Pons (tissue), 1 donor: Measurements from ENCODE around the gene TCHHL1.
A peak's percentile ranks its signal among the peaks of the same experiment; 100 is the strongest.
"Not testable (repeated sequence)": the region's sequence is repeated elsewhere in the genome, so short reads cannot be mapped to it uniquely, and the experiment has no call there.

Experiments
- DNase-seq: peaks from one replicate; pipeline ENCODE4 v3.0.0-alpha.2; 2016; ENCODE audit warnings: low spot score

The TCHHL1 gene

DNA sequence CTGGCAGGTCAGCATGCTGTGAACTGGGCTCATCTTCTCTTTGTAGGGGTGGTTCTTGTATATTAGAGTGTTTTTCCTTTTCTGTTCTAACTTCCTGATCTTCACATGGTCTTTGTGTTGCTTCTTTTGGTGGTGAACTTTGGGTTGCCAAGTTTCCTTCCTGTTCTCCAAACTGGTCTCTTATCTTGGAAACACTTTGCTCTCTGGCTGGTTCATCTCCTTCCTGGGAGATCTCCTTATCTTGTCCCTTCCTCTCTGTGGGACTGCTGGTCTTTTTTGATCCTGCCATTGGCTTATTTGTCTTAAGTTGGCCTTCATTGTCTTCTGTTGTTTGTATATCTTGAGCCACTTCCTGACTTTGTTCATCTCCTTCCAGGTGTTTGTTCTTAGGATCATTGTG lies 2.1 kb downstream of the TCHHL1 start:
- DNase-seq: no peak

DNA sequence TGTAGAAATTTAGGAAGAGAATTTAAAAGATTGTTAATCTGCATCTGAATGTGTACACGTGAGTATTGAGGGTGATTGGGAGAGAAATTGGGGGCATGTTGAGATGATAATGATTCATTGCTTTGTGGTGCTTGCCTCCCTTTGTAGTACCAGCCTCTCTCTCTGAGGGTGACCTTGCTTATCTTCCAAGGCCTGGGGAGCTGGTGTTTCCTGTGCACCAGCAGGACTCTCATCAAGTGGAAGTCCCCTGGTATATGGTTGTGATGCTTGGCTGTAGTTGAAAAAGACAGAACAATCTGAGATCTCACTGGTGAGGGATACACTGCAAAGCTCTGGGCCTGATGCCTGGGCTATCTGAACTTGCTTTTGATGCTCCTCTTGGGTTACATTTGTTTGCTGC lies 4.0 kb downstream of the TCHHL1 start:
- DNase-seq: no peak

DNA sequence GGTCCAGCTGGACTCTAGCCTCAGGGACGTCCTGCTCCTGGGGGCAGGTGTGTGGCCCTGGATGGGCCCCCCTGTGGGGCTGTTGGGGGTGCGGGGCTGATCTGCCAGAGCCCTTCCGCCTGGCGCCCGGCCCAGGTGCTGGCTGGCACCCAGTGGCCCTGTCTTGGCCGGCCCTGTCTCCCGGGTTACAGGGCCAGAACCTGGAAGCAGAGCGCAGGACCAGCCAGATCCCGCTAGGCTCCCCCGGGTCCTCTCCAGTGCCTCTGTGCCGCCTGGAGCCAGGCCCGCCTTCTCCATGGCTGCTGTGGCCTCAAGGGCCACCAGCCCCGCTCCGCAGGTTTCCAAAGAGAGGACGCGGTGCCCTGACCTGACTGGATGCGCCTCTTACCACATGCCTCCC lies 7.8 kb downstream of the TCHHL1 start:
- not testable (repeated sequence) for DNase-seq

DNA sequence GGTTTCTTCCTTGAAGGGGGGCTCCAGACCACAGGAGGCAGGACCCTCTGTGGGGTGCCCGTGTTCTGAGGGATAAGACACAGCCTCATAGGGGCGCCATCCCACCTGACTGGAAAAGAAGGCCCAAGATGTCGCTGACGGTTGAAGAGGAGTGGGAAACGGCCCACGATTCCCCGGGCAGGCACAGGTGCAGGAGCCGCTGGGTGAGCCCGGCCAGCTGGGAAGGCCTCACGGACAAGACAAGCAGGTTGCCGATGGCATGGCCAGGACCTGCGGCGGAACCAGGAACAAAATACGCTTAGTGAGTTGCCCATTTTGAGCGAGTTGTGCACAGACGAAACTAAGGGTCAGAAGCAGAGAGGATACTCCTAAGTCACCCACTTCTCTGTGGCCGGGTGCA lies 8.4 kb downstream of the TCHHL1 start:
- not testable (repeated sequence) for DNase-seq

- DNase-seq: no peak
Measured at GRCh38 chr1:152078831-152079441, 9.9 kb downstream of the TCHHL1 start.

DNA sequence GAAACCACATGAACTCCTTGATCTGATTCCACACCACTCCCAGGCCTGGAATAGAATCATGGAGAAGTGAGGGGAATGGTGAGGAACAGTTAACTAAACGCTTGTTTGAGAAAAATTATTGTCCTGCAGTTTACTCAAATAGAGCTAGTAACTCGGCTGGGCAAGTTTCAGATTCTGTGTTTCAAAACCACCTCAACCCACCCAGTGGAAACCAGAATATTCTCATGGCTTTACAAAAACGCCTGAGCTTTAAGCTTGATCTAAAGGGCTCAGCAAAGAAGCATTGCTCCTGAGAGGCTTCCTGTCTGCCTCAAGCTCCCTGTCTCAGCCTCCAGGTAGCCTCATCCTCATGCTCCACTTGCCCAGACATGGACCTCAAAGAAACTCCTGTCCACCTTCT lies 16.6 kb downstream of the TCHHL1 start:
- DNase-seq: no peak

GRCh38 chr1:152071123-152071522 lies 17.7 kb downstream of the TCHHL1 start:
- no peak for DNase-seq

DNA sequence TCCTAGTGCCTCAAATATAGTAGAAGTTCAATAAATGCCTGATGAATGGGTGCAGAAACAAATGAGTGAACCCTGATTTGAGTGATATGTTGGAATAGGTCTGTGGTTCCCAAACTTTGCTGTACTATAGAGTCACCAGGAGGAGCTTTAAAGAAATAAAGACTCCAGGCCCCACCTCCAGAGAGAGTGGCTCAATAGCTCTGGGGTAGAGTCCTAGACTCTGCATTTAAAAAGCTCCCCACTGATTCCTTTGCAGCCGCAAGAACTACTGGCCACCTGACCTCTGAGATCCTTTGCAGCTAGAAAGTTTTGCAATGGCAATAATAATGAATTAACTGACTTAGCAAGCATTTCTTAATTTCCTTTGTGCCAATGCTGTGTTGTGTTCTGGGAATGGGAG lies 20.9 kb downstream of the TCHHL1 start:
- no peak for DNase-seq

DNA sequence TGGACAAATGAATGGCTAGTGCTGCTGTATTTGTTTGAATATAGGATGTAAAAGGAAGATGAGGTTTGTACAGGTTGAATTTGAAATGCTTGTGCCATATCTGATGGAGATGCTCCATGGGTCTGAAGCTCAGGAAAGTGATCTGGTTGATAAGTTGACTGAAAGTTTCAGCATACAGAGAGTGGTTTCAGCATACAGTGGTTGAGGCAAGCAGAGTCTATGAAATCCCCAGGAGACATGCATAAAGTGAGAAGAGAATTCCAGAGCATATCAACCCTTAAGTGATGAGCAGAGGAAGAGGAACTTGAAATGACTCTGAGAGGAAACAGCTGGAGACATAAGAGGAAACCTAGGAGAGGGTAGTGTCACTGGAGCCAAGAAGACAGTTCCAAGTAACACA lies 21.7 kb downstream of the TCHHL1 start:
- DNase-seq: no peak

GRCh38 chr1:152061952-152062351 lies 26.9 kb downstream of the TCHHL1 start:
- DNase-seq: no peak

DNA sequence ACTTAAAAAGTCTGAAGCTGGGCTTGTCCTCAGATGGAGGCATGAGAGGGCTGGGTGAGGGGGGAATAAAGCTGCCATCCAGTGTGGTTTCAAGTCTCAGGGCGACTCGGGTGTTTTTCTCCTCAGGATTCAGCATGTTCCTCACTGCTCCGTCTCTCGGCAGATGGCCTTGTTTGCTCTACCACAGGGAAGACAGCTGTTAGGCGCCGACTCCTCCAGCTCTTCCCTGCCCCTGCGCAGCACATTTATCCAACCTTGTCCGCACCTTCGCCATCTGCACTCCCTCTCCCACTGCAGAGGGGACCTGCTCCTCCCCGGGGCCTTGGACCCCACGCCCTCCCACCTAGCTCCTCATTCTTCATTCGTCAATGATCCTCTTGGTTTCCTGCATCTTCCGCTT lies 35.5 kb downstream of the TCHHL1 start:
- DNase-seq: no peak

- DNase-seq: peak; percentile 82
Measured at GRCh38 chr1:152052606-152053005, 36.3 kb downstream of the TCHHL1 start.

DNA sequence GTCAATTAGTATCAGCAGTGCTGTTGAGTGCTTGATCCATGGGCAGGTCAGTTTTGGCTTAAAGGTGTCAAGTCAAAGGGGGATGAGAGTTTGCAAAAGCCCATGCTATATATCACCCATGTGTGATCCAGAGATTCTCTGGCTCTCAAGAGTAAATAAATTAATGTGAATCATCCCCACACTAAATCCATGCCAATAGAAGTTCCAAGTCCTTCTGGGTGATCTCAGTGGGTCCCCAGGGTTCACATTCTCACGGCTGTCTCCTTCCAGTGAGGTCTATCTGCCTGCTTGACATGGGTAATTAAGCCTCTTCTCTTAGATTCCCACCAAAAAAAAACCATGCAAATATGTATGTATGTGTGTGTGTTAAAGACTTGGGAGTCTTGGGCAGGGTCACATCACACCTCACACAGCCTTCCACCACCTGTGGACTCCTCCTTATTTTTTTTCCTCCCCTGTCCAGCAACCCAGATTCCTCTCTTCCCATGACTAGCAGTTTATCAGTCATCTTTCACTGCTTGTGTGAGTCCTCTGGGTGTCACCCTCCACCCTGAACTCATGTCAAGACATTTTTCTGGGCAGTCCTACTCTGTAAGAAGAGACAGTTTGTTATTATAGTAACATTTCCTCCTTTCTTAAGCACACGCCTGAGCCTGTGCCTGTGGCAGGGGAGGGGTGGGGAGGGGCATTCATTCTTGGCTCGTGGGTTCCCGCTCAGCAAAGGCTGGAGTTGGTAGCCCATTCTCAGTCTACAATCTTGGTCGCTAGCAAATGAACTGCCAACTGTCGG lies 37.8 kb downstream of the TCHHL1 start:
- no peak for DNase-seq

- DNase-seq: no peak
Measured at GRCh38 chr1:152049291-152050083, 39.4 kb downstream of the TCHHL1 start.

DNA sequence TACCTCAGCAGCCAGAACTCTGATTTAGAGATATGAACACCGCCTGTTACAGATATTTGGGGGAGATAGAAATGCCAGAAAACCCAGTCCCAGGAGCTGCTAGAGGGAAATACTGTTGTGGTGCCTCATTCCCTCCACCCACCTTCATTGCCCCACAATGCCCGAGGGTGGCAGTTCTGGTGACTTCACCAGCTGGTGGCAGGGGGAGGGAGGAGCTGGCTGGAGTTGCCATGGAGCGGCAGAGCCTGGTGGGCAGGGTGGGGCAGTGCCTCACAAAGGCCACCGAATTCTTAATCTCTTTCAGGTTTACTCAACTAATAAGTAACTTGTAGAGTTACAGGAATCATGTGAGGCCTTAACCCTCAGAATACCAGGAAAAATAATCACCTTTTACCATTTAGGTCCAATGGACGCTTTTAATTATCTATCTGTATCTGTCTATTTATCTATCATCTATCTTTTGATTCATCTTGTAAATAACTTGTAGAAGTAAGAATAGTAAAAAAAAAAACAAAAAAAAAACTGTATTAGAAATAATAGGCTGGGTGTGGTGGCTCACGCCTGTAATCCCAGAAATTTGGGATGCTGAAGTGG lies 40.4 kb downstream of the TCHHL1 start:
- no peak for DNase-seq

GRCh38 chr1:152047730-152048415 lies 41.0 kb downstream of the TCHHL1 start:
- DNase-seq: peak; percentile 88

DNA sequence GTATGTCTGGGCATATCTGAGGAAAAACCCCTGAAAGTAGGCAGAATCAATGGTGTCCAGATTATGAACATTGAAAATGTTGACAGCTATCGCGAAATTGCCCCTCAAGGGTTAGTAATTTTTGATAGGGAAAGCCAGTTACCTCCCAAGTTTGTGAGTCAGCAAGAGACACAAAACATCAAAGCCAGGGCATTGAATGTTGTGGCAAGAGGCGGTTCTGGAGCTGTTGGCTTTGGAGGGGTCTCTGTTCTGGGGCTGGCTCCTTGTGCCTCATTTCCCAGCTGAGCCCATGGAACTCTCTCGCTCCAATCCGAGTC lies 41.5 kb downstream of the TCHHL1 start:
- DNase-seq: no peak

- no peak for DNase-seq
Measured at GRCh38 chr1:152044386-152044785, 44.5 kb downstream of the TCHHL1 start.

DNA sequence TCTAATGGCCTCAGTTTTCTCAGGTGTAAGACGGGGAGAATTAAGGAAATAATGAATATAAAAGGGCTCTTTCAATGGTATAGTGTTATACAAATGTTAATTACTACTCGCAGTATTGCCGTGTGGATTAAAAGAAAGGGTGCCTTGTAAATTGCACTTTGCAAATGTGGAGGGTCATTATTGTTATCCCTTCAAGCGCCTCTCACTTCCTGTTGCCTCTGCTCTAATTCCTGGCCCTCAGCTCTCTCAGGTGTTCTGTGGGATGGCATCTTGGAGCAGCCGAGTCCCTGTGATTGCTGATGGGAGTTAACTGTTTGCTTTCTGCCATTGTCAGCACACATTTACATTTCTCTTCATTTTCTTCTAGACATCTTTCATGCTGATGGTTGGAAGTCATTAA lies 45.0 kb downstream of the TCHHL1 start:
- no peak for DNase-seq

- no peak for DNase-seq
Measured at GRCh38 chr1:152042030-152042429, 46.8 kb downstream of the TCHHL1 start.

DNA sequence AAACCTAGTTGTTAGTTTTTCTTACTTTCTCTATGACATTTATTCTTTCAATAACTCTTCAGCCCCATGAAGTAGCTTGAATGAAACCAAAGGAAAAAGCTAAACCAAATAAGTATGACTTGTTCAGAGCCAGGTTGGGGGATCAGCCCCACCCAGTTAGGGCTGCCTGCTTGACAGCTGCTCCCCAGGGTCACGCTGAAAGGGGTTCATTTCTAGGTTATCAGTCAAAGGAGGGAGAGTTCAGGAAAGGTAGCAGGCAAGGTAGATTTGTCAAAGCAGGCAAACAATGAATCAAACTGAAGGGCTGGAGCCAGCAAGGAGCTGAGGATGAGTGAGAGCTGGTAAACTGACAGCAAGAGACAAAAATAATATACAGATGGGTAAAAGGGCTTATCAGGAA lies 49.0 kb downstream of the TCHHL1 start:
- no peak for DNase-seq

DNA sequence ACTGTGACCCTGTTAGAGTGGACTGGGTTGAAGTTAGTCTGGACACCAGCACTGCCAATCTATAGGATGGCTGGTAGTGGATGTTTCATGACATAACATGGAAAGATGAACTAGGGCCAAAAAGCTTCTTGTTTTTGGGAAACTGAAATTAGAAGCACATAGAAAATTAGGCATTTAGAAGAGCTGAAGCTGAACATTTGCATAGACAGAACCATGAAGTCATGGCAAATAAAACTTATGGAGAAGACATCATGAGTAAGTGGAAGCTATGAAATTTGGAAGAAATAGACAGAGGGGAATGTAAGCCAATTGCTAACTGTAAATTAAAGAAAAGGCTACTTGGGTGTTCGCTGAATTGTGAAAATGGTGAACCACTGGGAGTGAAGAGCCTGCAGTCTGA lies 49.4 kb downstream of the TCHHL1 start:
- no peak for DNase-seq
